Neural crest cell (in vitro differentiated cells): ENCODE measurements around the gene CELSR2. TPM values are rescaled to one million over a fixed set of nuclear protein-coding genes. Genes with fewer than 3 reads are reported as not detected.

ENCODE experiments used
- DNase-seq: peaks from one replicate; pipeline ENCODE4 v3.0.0; 2021; ENCODE audit warnings: low read depth, mixed read lengths, low spot score
- H3K27ac Mint-ChIP-seq: one replicate; pipeline ENCODE4 v1.8.0; 2021; ENCODE audit warnings: mild to moderate bottlenecking, mixed read lengths; ENCODE audit not compliant: unreplicated experiment
- H3K27me3 Mint-ChIP-seq: 2 replicates; pipeline ENCODE4 v1.8.0; 2021; ENCODE audit warnings: low read depth, mild to moderate bottlenecking, mixed read lengths
- H3K36me3 Mint-ChIP-seq: 2 replicates; pipeline ENCODE4 v1.8.0; 2021; ENCODE audit warnings: low read depth, mild to moderate bottlenecking, mixed read lengths
- H3K4me1 Mint-ChIP-seq: 2 replicates; pipeline ENCODE4 v1.8.0; 2021; ENCODE audit warnings: mixed read lengths
- H3K4me3 Mint-ChIP-seq: one replicate; pipeline ENCODE4 v1.8.0; 2021; ENCODE audit warnings: mild to moderate bottlenecking, mixed read lengths
- H3K9me3 Mint-ChIP-seq: 2 replicates; pipeline ENCODE4 v1.8.0; 2021; ENCODE audit warnings: mixed read lengths
- total RNA-seq: library from RNA; stranded (reverse); gene quantifications from 2 replicates; pipeline ENCODE4 v1.2.1, GENCODE V29; 2021
- TF ChIP-seq, protein P1 (sequence below): fragments of 200-600 bp; sonication (generic); conservative IDR thresholded peaks from 2 replicates; pipeline ENCODE4 v1.5.0; 2021; ENCODE audit warnings: antibody characterized with exemption, mild to moderate bottlenecking

Gene CELSR2
- total RNA-seq, 1 donor from 2014 or later, result 97.1 TPM

DNA sequence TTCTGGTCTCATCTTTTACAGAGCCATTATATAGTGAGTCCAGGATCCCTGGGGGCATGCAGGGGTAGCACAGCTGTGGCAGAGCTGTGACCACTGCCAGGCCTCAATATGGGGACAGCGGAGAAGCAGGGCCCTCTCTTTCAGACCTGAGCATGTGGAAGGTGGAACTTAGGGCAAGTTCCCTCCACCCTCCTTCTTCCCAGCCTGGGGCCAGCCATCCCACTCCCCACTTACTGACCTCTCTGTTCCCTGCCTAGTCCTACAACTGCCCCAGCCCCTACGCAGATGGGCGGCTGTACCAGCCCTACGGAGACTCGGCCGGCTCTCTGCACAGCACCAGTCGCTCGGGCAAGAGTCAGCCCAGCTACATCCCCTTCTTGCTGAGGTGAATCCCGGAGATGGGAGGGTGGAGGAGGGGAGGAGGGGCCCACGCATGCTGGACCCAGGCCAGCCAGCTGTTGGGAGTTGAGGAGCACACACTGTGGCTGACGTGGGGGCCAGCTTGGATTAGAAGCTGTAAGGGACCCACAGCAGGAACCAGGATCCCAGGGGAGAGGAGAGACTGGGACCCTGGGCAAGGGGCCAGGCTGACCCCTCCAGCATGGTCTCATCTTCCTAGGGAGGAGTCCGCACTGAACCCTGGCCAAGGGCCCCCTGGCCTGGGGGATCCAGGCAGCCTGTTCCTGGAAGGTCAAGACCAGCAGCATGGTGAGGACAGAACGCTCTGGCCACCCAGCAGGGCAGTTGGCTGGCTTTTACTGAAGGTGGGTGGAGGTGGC lies 22.9 kb downstream of the CELSR2 start:
- DNase-seq, result no peak
- Mint-ChIP-seq H3K27ac (no peak overlapping the region), H3K4me1 (peaks cover 28% of the 10 kb centered on the region), H3K27me3 (no peaks in the 10 kb centered on the region), H3K9me3 (no peaks in the 10 kb centered on the region), H3K36me3 (peaks cover 9% of the 10 kb centered on the region), H3K4me3 (peak overlapping the region; percentile 41)
- TF ChIP-seq, protein P1, sequence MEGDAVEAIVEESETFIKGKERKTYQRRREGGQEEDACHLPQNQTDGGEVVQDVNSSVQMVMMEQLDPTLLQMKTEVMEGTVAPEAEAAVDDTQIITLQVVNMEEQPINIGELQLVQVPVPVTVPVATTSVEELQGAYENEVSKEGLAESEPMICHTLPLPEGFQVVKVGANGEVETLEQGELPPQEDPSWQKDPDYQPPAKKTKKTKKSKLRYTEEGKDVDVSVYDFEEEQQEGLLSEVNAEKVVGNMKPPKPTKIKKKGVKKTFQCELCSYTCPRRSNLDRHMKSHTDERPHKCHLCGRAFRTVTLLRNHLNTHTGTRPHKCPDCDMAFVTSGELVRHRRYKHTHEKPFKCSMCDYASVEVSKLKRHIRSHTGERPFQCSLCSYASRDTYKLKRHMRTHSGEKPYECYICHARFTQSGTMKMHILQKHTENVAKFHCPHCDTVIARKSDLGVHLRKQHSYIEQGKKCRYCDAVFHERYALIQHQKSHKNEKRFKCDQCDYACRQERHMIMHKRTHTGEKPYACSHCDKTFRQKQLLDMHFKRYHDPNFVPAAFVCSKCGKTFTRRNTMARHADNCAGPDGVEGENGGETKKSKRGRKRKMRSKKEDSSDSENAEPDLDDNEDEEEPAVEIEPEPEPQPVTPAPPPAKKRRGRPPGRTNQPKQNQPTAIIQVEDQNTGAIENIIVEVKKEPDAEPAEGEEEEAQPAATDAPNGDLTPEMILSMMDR, result no peak

DNA sequence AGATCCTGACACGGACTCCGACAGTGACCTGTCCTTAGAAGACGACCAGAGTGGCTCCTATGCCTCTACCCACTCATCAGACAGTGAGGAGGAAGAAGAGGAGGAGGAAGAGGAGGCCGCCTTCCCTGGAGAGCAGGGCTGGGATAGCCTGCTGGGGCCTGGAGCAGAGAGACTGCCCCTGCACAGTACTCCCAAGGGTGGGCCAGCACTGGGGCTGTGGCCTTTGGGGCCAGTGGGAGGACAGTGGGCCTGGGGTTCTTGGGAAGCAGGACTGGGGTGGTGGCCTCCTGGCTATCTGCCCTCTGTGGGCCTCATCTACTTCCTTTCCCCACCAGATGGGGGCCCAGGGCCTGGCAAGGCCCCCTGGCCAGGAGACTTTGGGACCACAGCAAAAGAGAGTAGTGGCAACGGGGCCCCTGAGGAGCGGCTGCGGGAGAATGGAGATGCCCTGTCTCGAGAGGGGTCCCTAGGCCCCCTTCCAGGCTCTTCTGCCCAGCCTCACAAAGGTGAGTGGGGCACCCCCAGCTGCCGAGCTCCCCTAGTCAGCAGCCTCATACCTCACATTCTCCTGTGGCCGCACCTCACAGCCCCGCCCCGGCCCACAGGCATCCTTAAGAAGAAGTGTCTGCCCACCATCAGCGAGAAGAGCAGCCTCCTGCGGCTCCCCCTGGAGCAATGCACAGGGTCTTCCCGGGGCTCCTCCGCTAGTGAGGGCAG lies 23.6 kb downstream of the CELSR2 start:
- Mint-ChIP-seq H3K27ac (no peak overlapping the region), H3K9me3 (no peaks in the 10 kb centered on the region)
- DNase-seq, result no peak

DNA sequence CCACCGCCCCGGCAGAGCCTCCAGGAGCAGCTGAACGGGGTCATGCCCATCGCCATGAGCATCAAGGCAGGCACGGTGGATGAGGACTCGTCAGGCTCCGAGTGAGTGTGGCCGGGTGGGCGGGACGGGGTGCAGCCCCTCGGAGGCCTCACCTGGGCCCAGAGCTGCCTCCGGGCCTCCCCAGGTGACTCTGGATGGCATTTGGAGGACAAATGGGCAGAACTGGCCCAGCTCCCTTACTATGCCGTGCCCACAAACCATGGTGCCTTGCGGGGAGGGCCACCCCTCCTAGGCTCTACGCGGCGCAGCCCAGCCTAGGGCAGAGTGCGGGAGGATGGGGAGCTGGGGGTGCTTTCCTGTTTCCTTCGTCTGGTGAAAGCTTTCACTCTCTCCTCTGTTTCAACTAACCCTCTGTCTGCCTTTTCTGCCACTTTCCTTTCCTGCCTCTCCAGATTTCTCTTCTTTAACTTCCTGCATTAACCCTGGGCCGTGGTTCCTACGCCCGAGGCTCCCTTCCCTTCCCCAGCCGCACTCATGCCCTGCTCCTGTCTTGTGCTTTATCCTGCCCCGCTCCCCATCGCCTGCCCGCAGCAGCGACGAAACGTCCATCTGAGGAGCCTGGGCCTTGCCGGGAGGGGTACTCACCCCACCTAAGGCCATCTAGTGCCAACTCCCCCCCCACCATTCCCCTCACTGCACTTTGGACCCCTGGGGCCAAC lies 24.4 kb downstream of the CELSR2 start:
- TF ChIP-seq, protein P1, result no peak
- Mint-ChIP-seq H3K36me3 (peaks cover 9% of the 10 kb centered on the region), H3K4me3 (peak overlapping the region; percentile 47), H3K27ac (peak overlapping the region; percentile 41), H3K4me1 (peaks cover 35% of the 10 kb centered on the region), H3K9me3 (no peaks in the 10 kb centered on the region), H3K27me3 (no peaks in the 10 kb centered on the region)
- no peak for DNase-seq

More for the DNA sequence above, 23.6 kb downstream of the CELSR2 start:
- peaks cover 9% of the 10 kb centered on the region for H3K36me3 Mint-ChIP-seq
- H3K4me1 Mint-ChIP-seq, result peaks cover 31% of the 10 kb centered on the region
- no peak overlapping the region for H3K4me3 Mint-ChIP-seq
- H3K27me3 Mint-ChIP-seq, result no peaks in the 10 kb centered on the region
- TF ChIP-seq, protein P1, result no peak

DNA sequence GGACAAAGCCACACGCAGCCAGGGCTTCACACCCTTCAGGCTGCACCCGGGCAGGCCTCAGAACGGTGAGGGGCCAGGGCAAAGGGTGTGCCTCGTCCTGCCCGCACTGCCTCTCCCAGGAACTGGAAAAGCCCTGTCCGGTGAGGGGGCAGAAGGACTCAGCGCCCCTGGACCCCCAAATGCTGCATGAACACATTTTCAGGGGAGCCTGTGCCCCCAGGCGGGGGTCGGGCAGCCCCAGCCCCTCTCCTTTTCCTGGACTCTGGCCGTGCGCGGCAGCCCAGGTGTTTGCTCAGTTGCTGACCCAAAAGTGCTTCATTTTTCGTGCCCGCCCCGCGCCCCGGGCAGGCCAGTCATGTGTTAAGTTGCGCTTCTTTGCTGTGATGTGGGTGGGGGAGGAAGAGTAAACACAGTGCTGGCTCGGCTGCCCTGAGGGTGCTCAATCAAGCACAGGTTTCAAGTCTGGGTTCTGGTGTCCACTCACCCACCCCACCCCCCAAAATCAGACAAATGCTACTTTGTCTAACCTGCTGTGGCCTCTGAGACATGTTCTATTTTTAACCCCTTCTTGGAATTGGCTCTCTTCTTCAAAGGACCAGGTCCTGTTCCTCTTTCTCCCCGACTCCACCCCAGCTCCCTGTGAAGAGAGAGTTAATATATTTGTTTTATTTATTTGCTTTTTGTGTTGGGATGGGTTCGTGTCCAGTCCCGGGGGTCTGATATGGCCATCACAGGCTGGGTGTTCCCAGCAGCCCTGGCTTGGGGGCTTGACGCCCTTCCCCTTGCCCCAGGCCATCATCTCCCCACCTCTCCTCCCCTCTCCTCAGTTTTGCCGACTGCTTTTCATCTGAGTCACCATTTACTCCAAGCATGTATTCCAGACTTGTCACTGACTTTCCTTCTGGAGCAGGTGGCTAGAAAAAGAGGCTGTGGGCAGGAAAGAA lies 25.5 kb downstream of the CELSR2 start:
- H3K27me3 Mint-ChIP-seq, result no peaks in the 10 kb centered on the region
- H3K9me3 Mint-ChIP-seq, result no peaks in the 10 kb centered on the region
- H3K36me3 Mint-ChIP-seq, result peaks cover 12% of the 10 kb centered on the region
- H3K4me1 Mint-ChIP-seq, result peaks cover 40% of the 10 kb centered on the region
- TF ChIP-seq, protein P1, result no peak
- no peak for DNase-seq
- H3K4me3 Mint-ChIP-seq, result peak overlapping the region; percentile 75
- peak overlapping the region; percentile 84 for H3K27ac Mint-ChIP-seq
